CD1c-positive myeloid dendritic cell (primary cell): ENCODE results near the gene XYLB.

Source experiments
- DNase-seq: peaks from one replicate; pipeline ENCODE4 v3.0.0-alpha.2; 2016; ENCODE audit errors: extremely low spot score

The XYLB gene

DNA sequence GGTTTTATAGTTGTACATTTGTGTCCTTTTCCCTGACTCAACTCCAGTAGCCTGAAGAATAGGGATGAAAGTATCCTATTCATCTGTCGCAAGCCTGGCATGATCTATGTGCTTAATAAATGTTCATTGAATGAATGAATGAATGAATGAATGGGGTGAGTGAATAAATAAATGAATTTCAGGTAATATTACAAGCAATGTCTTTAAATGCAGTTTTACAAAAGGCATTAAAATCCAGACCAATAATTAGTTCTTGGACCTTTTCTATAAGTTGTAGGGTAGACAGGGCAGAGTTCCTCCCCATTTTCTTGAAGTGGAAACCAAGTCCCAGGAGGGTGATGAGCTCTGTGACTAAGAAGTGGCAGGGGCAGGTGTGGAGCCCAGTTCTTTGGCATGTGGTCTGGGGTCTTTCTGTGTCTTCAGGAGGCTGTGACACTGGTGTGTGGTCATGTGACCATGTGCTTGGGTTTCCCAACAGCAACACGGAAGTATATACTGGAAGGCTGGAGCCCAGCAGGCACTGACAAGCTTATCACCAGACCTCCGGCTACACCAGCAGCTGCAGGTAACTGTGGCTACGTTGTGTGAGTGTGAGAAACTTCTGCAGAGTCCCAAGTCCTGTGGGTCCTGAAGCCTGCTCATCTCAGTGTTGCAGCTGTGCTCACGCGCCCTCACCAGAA lies 18.3 kb downstream of the XYLB start:
- DNase-seq, result no peak

DNA sequence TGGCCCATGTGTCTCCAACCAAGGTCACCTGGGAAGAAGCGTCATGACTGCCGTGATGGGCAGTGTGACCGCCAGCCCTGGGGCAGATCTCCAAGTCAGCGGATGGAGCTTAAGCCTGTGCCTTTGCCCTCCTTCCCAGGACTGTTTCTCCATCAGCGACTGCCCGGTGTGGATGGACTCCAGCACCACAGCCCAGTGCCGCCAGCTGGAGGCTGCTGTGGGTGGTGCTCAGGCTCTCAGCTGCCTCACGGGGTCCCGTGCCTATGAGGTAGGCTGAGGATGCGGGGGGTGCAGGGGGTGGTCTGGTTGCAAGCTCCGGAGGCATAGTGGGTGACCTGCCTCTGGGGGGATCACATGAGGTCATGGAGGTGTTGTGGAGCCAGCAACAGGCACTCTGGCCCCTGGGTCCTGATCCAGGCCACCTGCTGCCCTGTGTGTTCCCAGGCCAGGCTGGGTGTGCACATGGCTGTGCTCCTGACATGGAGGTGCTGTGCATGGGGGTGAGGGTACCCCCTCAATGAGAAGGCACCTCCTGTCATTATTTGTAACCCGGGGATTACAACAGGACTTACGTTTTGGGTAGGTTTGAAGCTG lies 19.0 kb downstream of the XYLB start:
- DNase-seq, result no peak

DNA sequence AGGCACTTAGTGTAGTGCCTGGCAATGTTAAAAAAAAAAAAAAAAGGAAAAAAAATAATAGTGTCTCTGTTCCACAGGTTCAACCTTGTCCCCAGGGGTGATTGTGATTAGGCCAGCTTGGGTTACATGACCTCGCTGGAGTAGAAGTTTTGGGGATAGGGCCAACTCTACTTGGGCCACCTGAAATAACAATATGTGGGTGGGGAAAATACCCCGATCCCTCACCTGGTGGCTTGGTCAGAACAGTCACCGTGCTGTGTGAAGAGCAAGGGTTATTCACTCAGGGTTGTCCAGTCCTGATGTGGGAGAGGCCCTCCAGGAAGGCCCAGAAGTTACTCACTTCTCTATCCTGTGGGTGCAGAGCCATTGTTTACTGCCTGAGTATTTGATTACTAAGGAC lies 19.5 kb downstream of the XYLB start:
- no peak for DNase-seq

DNA sequence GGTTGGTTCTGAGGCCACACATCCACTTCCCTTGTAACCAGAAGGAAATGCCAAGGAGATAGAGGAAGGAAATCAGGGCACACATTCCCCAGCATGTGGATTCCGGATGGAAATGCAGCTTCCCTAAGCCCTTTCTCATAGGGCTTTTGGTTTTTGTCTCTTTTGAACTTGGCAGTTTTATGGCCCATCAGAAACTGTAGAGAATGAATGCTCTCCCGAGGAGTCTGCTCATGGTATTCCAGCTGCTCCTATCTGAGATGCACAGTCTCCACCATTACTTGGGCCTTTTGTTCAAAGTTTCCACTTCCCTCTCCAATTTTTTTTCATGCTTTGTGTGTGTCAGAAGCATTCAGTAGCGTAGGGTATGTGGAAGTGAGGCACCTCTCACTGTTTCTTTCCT lies 21.2 kb downstream of the XYLB start:
- DNase-seq, result no peak

DNA sequence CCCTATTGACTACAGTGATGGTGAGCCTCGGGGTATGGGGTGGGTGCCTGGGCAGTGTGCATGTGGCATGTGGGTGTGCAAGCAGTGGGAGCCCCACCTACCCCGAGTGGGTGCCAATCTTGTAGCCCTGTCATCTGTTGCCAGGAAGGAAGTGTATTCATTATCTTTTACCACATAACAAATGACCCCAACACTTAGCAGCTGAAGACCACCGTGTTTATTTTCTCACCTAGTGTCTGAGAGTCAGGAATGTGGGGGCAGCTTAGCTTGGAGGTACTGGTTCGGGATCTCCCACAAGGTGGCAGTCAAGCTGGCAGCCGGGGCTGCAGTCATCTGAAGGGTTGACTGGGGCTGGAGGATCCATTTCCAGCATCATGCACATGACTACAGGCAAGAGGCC lies 21.7 kb downstream of the XYLB start:
- DNase-seq, result no peak

DNA sequence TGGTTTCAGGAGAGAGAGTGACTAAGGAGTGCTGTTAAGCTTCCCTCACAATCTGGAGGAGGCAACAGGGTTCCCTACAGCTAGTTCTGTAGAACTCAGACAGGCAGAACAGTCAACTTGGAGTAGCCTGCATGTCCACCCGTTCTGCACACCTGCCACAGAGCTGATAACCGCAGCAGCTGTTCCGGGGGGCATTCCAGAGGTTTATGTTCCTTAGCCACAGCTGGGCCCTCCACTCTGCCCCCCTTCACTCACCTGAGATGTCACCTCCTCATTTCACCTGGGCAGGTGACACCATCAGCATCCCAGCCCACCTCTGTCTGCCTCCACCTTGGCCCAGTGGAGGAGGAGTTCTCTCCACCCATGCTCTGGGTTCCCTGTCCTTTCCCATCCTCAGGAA lies 22.6 kb downstream of the XYLB start:
- no peak for DNase-seq

DNA sequence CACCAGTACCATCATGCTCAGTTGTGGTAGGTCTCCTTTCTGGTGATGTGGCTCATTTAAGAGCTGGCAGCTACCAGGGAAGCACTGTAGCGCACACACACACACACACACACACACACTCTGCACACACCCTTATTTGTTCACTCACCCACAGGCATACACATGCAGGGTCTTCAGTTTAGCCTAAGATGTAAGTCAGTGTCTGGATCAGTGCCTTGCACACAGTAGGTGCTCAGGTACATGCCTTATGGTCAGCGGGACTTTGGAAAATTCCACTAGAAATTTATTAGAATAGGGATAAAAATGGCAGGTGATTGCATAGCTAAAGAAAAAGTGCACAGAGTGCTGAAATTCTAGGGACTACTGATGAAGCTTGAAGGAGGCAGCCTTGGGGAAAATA lies 23.6 kb downstream of the XYLB start:
- DNase-seq, result no peak

DNA sequence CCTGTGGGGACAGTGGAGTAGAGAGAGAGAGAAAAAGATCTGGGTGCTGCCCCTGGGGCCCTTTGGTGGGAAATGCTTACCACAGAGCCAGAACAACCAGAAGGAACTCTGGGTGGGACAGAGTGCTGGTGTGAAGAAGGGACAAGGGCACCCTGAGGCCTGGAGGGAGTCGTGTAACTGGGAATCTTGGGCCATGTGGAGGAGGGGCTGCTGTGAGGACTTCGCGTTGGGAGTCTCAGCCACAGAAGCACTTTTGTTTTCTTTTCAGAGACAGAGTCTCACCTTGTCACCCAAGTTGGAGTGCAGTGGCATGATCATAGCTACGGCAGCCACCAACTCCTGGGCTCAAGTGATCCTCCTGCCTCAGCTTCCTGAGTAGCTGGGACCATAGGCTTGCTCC lies 24.3 kb downstream of the XYLB start:
- no peak for DNase-seq

DNA sequence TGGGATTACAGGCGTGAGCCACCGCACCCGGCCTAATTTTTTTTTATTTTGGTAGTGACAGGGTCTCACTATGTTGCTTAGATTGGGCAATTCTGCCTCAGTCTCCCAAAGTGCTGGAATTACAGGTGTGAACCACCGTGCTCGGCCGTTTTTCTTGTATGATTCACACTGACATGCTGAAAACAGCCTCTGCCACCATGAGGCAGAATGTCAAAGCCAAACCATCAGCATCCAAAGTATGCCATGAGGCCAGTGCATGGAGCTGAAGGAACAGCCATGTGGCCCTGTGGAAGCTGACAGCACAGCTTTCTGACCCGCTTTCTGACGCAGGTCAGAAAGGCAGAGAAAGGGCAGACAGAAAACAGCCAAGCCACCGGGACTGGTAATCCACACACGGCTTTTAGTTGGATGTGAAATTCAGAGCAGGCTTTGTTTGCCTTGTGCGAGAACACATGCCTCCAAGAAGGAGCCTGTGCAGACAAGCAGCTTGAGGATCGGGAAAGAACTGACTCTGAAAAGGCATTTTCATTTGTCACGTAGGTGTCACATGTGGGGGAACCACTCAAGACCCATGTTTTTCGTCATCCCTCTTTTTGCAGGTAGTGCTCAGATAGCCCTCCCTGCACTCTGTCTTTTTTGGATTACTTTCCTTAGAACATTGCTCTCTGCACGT lies 25.1 kb downstream of the XYLB start:
- DNase-seq, result no peak

DNA sequence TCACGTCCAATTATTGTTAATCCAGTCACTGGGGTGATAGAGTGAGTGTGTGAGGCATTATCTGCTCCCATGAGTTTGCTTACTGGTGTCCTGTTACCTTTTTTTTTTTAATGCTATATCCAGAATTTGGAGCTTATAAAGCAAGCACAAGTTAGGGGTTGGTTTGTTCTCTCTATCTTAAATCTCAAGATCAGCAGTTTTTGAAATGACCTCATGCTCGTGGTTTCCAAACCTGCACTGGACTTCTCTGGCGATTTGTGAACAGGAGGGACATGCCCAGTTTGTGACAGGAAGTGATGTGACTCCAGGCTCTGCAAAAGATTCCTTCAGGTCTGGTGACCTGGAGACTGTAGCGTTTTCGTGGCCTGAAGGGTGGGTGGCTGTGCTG lies 25.6 kb downstream of the XYLB start:
- DNase-seq, result no peak

DNA sequence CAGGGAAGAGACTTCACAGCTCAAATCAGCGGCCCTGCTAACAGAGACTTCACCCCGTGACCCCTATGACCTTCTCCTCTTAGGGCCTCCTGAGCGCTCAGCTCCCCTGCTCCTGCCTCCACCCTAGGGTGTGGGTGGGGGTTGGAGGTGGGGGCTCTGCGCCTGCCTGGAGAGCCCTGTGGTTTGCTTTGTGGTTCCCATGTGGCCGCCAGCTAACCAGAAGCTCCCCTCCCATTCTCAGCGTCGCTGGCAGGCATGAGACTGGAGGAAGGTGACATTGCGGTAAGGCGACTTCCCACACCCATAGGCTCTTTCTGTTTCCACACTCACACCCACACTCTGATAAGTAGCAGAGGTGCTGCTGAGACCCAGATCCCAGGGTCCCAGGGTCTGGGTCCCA lies 27.6 kb downstream of the XYLB start:
- no peak for DNase-seq

DNA sequence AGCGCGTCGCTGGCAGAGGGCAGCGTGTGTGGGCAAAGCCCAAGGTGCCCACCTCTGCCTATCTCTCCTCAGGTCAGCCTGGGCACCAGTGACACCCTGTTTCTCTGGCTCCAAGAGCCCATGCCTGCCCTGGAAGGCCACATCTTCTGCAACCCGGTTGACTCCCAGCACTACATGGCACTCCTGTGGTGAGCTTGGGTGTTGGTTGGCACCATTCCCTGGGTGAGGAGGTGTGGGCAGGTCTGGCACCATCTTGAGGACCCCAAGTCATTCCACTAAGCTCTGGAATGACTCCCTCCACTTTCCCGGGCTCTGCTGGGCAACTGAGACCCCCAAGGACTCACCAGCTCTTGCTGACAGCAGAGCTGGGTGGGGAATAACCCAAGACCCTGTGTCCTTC lies 28.5 kb downstream of the XYLB start:
- no peak for DNase-seq

DNA sequence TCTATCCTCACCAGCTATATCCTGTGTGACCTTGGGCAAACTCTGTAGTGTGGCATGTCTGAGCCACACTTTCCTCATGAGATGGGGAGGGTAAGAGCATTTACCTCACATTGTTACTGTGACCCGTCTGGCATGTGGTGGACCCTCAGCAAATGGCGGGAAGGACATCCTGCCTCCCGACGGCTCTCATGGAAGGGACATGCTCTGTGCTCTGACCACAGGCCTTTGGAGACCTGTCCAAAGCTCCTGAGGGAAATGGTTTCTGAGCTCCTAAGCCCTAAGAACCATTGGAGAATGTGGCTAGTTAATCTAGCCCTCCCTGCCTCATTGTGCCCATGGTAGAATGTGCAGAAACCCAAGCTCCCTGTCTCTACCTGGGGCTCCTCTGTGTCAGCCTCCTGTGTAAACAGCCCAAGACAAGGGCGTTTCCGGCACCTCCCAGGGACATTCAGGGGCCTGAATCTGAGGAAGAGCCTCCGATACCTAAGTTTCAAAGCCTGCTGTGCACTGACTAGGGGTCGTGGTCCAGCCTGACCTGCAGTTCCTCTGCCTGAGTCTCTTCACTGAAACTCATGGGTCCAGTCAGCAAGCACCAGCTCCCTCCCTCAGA lies 29.0 kb downstream of the XYLB start:
- no peak for DNase-seq

DNA sequence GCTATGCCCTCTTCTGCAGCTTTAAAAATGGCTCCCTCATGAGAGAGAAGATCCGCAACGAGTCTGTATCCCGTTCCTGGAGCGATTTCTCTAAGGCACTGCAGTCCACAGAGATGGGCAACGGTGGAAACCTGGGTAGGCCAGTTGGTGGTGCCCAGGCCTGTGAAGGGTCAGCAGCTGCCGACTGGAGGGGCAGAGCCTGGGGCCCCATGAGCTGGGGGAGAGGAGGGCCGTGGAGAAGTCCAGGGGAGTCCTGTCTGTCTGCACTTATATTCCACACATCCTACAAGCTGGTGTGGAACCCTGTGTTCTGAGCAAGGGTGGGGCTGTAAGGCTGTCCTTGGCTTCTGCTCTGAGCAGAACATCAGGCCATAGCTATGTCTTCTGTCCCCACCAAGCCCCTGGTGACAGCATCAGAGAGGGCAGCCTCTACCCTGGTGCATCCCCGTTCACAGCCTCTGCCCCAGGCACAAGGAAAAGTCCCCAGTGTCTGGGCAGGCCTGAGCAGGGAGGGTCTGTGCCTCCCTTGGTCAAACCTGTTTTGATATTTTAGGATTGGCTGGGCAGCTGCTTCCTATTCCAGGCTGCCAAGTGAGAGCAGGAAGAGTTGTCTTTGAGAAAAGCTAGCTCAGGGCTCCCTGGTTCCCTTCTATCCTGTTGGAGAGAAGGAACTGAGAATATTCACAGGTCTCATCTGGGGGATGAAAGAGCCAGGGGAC lies 29.7 kb downstream of the XYLB start:
- no peak for DNase-seq

DNA sequence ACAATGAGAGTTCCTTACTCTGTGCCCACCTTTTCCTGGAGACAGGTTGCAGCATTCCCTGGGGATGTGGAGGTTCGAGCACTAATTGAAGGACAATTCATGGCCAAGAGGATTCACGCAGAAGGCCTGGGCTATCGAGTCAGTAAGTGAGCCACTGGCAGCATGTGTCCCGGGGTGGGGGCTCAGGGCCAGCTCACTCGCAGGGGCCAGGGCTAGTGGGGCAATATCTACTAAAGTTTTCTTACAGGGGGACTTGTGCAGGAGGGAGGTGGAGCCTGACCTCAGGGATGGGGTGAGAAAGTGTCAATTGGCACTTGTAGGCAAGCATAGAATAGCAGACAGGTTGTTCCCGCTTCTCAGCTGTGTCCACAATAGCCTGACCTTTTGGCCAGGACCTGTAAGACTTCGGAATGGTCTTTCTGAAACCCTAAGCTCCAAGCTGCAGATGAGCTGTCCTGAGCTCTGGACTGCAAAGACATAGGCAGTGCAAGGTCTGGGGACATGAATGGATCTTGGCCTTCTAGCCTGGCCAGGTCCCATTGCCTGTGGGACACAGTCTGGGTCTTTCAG lies 32.7 kb downstream of the XYLB start:
- DNase-seq, result no peak

DNA sequence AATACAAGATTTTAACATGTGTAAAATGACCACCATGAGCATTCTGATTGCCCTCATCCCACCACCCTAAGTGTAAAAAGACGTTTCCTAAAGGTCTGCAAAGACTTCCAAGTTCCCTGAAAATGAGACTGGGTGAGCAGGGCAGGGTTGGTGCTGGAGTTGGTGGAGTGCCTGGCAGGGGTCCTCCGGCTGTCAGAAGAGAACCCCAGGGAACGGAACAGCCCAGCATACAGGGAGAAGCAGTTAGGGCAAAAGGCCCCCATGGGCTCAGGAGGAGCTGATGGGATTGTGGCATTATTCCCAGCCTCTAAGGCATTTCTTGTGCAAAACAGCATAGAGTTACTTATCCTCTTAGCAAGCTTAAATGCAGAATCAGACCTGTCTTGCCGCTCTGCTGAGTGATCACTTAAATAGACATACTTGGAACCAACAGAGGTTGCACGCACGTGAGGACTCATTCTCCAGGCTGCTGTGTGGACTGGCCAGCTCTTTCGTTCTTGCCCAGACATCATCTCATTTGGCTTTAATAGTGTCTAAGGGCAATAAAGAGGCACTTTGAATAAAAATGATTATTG lies 36.0 kb downstream of the XYLB start:
- DNase-seq, result no peak

DNA sequence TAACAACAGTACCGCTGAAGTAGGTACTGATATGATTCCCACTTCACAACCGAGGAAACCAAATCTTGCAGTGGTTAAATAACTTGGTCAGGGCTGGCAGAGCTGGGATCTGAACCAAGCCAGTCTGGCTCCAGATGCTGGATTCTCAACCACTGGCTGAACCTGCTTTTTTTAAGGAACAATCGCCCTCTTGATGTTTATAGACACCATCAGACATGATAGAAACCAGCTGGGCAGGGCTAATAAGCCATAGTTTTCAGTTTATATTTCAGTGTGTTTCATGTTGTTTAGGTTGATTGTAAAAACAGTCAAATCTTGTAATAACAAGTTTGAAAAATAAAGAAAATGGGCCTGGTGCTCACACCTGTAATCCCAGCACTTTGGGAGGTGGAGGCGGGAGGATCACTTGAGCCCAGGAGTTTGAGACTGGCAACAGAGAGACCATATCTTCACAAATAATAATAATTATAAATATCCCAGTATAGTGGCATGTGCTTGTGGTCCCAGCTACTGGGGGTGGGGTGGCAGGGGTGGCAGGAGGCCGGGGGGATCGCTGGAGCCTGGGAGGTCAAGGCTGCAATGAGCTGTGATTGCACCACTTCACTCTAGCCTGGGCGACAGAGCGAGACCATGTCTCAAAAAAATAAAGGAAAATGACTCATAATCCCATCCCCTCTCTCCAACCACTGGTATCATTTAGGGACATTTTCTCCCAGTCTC lies 36.7 kb downstream of the XYLB start:
- no peak for DNase-seq

DNA sequence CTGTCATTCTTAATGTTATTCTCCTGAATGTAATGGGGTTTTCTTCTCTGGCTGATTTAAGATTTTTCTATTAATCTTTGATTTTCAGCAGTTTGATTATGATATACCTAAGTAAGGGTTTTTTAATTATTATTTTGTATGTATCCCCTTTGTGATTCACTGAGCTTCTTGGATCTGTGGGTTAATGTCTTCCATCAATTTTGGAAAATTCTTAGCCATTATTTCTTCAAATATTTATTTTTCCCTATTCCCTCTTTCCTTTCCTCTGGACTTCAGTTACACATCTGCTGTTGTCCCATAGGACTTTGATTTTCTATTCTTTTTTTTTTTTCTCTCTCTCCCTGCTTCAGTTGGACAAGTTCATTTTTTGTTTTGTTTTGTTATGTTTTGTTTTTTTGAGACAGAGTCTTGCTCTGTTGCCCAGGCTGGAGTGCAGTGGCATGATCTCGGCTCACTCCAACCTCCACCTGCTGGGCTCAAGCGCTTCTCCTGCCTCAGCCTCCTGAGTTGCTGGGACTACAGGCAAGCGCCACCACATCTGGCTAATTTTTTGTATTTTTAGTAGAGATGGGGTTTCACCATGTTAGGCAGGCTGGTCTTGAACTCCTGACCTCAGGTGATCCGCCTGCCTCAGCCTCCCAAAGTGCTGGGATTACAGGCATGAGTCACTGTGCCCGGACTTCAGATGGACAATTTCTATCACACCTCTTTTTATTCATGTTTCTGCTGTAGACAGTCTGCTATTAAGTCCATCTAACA lies 40.6 kb downstream of the XYLB start:
- no peak for DNase-seq

DNA sequence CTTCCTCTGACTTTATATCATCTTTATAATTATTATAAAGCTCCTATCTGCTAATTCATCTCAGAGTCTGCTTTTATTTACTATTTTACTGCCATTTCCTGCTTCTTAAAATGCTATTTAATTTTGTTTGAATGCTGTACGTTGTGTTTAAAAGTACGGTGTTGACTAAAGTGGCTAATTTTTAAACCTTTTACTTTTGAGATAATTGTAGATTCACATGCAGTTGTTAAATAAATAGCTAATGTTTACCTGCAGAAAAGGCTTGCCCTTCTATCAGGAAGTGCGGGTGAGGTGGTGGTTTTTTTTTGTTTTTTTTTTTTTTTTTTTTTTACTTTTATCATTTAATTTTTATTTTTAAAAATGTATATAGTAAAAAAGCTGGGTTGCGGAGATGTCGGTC lies 41.3 kb downstream of the XYLB start:
- no peak for DNase-seq

DNA sequence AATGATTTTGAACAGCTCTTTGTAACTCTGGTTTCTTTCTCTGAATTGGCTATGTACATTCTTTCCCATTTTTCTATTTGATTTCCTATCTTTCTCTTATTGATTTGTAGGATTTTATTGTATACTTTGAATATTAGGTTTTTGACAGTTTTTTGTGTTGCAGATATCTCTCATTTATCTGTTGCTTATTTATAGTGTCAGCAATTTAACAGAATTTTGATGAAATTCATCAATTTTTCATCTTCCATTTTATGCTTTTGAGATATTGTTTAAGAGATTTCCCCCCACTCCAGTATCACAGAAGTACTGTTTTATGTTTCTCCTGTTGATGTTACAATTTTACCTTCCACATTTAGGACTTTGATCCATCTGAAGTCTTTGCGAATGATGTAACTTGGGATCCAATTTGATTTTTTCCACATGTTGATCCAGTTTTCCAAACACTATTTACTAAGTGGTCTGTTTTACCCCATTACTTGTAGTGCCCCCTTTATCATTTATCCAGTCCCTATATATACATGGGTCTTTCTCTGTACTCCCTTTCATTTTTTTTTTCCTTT lies 46.1 kb downstream of the XYLB start:
- DNase-seq, result no peak
